NCI-H69 (cell line): ENCODE measurements around the gene MYO9B.

Source experiments
- DNase-seq: peaks from one replicate; lab custom pipeline; 2025; lab: John Stamatoyannopoulos, UW

Gene MYO9B

GRCh38 chr19:17240826-17241399 lies 165.3 kb downstream of the MYO9B start:
- no peak for DNase-seq

- DNase-seq, result no peak
These were observed 167.0 kb downstream of the MYO9B start for GRCh38 chr19:17242431-17243208.

GRCh38 chr19:17243211-17243829 lies 167.7 kb downstream of the MYO9B start:
- no peak for DNase-seq

GRCh38 chr19:17243830-17244617 lies 168.4 kb downstream of the MYO9B start:
- no peak for DNase-seq

- peak; percentile 58 for DNase-seq
These were observed 169.3 kb downstream of the MYO9B start for GRCh38 chr19:17244618-17245534.

DNA sequence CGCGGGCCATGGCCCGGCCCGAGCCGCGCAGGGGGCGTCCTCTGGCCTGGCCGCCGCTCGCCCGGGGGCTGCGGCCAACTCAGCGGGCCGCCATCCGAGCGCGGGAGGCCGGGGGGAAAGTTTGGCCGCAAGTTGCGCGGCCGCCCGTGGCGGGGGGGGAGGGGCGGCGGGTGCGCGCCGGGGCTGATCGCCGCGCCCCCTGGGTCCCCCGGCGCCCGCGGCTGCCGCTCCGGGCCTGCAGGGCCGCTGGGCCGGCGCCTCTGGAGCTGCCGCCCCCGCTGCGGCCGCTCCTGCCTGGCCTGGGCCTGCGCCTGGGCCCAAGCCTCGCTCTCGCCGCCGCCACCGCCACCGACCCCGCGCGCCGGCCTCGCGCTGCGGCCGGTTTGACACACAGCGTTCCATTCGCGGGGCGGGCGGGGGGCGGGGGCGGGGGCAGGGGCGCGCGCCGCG lies 170.0 kb downstream of the MYO9B start, which contains the start of gene NR2F6:
TSS of gene NR2F6 (minus strand) at position 385 of the 450 bp plus-strand sequence. CDS start 699 bp downstream, outside the sequence.
- no peak for DNase-seq

DNA sequence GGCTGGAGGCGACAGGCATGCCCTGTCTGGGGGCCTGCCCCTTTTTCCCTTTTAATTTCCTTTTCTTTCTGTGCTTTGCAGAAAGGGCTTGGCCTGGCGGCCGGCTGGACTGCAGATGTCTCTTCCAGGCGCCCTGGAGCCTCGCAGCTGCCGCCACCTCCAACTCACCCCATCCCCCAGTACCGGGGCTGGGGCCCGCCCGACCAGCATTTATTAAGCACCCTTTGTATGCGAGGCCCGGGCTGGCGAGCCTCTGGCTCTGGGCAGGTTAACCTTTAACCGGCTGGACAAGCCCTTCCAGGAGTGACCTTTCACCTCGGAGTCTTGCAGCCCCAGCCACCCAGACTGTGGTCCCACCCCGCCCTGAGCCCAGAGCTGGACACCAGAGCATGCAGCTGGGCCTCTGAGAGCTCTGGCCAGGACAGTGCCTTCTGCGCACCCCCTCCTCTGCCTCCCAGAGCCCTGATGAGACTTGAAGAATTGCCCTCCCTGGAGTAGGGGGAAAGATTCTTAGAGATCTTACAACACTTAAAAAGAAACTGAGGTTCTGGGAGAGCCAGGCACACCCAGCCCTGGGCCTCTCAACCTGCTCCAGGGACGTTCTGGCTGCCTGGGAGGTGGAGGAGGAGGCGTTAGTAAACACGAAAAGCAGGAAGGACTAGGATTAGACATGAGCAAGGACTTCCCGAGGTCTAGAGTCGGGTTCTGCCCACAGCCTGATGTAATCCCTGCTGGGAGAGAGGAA lies 171.3 kb downstream of the MYO9B start:
- peak; percentile 83 for DNase-seq

- peak; percentile 69 for DNase-seq
These were observed 172.6 kb downstream of the MYO9B start for GRCh38 chr19:17248011-17248776.

DNA sequence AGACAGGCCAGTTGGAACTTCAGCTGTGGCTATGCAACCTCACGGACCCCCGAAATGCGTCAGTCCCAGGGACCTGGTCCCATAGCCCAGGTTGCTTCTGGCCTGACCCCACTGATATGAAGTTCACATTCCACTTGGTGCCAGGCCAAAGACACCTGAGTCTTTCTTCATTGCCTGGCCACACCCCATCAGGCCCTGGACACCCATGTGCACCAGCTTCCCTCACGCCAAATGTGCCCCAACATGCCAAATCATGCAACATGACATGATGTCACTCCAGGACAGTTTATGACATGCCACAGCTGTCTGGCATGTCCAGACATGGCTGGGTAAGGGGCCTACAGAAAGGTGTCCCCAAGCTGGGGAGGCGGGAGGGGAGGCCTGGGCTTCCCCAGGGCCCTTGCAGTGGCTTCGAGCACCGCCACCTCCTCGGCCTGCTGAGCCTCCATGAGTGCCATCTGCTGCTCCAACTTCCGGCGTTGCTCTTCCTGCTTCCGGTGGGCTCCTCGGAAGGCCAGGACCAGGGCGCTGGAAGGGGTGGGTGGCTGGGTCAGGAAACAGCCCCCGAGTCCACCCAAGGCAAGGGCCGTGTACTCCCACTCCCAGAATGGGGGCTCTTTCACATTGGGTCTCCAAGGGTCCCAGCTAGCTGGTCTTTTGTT lies 174.4 kb downstream of the MYO9B start:
- DNase-seq, result no peak

- no peak for DNase-seq
These were observed 179.1 kb downstream of the MYO9B start for GRCh38 chr19:17254636-17255035.

DNA sequence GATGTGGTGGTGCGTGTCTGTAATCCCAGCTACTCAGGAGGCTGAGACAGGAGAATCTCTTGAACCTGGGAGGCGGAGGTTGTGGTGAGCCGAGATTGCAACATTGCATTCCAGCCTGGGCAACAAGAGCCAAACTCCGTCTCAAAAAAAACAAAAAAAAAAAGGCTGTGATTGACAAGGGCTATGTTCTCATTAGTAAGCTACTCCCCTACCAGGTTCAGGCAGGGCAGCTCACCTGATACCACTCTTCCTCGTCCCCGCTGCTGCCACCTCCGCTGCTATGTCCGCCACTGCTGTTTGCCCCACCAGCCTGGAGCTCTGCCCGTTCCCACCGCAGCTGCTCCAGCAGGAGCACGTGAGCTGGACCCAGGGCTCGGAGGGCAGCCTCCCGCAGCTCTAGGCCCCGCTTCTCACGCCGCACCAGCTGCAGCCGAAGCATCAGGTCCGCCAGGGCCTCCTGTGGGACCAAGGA lies 179.6 kb downstream of the MYO9B start:
- peak; percentile 53 for DNase-seq

GRCh38 chr19:17256130-17256529 lies 180.6 kb downstream of the MYO9B start:
- DNase-seq, result no peak

GRCh38 chr19:17259118-17259780 lies 183.7 kb downstream of the MYO9B start:
- no peak for DNase-seq

DNA sequence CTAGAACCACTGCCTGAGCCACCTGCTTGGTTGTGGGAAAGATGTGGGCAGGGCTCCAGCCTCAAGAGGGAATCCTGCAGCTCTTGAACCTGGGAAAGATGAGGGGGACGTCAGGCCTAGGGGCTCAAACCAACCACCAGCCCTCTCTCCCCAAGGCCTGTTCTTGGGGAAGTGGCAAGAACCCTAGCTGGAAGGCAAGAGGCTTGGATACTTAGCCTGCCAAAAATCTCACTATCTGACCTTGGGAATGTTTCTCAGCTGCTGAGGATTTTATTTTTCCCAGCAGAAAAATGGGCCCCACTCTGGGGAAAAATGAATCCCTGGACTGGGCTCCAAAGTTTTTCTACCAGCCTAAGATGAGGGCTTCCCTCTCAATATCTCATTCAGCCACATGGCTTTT lies 184.4 kb downstream of the MYO9B start:
- DNase-seq, result no peak

DNA sequence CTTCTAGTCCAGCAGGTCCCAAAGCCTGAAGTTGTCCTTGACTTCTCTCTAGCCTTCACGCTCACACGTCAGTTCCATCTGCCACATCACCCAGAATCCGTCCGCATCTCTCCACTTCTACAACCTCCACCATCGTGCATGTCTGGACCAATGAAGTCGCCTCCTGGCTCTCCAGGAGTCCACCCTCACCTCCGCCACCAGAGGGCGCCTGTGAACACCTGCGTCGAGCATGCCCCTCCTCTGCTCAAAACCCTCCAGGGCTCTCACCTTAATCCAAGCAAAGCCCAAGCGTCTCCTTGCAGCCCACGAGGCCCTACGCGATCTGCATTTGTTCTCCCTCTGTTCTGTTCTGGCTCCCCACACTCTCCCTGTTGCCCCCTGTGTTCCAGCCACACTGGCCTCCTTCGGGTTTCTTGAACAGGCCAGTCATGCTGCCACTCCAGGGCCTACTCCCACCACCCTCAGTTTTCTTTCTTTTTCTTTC lies 185.3 kb downstream of the MYO9B start:
- DNase-seq, result peak; percentile 92

- DNase-seq, result no peak
These were observed 187.0 kb downstream of the MYO9B start for GRCh38 chr19:17262557-17262956.
